Stimulated activated memory B cell treated with anti-CD40 and anti-IgM and Interleukin-4, amounts not matched to agents 10 μg/mL and 1 μg/mL and 100 μg/mL, for 72 hours (primary cell): ENCODE measurements around the gene PPP6R2.

ENCODE experiments used
- ATAC-seq: fragments of 150-1000 bp; cut with Tn5 transposase; 2 replicates; pipeline ENCODE4 v1.10.0; 2021
- H3K27ac Mint-ChIP-seq: one replicate; pipeline ENCODE4 v1.8.0; 2022; ENCODE audit warnings: mild to moderate bottlenecking, mixed read lengths
- H3K27me3 Mint-ChIP-seq: one replicate; pipeline ENCODE4 v1.8.0; 2022; ENCODE audit warnings: mixed read lengths
- H3K36me3 Mint-ChIP-seq: one replicate; pipeline ENCODE4 v1.8.0; 2022; ENCODE audit warnings: mixed read lengths
- H3K4me1 Mint-ChIP-seq: one replicate; pipeline ENCODE4 v1.8.0; 2022; ENCODE audit warnings: mixed read lengths
- H3K4me3 Mint-ChIP-seq: one replicate; pipeline ENCODE4 v1.8.0; 2022; ENCODE audit warnings: mild to moderate bottlenecking, moderate library complexity, mixed read lengths
- H3K9me3 Mint-ChIP-seq: one replicate; pipeline ENCODE4 v1.8.0; 2022; ENCODE audit warnings: mixed read lengths

Gene PPP6R2

GRCh38 chr22:50303515-50303847, 39.6 kb upstream of the PPP6R2 start:
- H3K4me3 Mint-ChIP-seq = no peak overlapping the region
- H3K27me3 Mint-ChIP-seq = peaks cover 17% of the 10 kb centered on the region
- H3K27ac Mint-ChIP-seq = peak overlapping the region; percentile 74
- no peaks in the 10 kb centered on the region for H3K36me3 Mint-ChIP-seq
- no peaks in the 10 kb centered on the region for H3K9me3 Mint-ChIP-seq
- H3K4me1 Mint-ChIP-seq = peaks cover 69% of the 10 kb centered on the region
- ATAC-seq = no peak

- no peaks in the 10 kb centered on the region for H3K9me3 Mint-ChIP-seq
- peak overlapping the region; percentile 74 for H3K27ac Mint-ChIP-seq
- peak; percentile 22 for ATAC-seq
- no peaks in the 10 kb centered on the region for H3K36me3 Mint-ChIP-seq
- H3K4me3 Mint-ChIP-seq = peak overlapping the region; percentile 33
- H3K4me1 Mint-ChIP-seq = peaks cover 69% of the 10 kb centered on the region
- peaks cover 12% of the 10 kb centered on the region for H3K27me3 Mint-ChIP-seq
Measured at GRCh38 chr22:50303848-50304527, 39.1 kb upstream of the PPP6R2 start.

- no peak for ATAC-seq
- no peaks in the 10 kb centered on the region for H3K36me3 Mint-ChIP-seq
- H3K4me3 Mint-ChIP-seq = peak overlapping the region; percentile 46
- peak overlapping the region; percentile 74 for H3K27ac Mint-ChIP-seq
- peaks cover 8% of the 10 kb centered on the region for H3K27me3 Mint-ChIP-seq
- no peaks in the 10 kb centered on the region for H3K9me3 Mint-ChIP-seq
- H3K4me1 Mint-ChIP-seq = peaks cover 66% of the 10 kb centered on the region
Measured at GRCh38 chr22:50304528-50305392, 38.4 kb upstream of the PPP6R2 start.

- H3K27me3 Mint-ChIP-seq = peaks cover 8% of the 10 kb centered on the region
- peak overlapping the region; percentile 84 for H3K4me3 Mint-ChIP-seq
- no peaks in the 10 kb centered on the region for H3K9me3 Mint-ChIP-seq
- ATAC-seq = no peak
- peak overlapping the region; percentile 81 for H3K27ac Mint-ChIP-seq
- no peaks in the 10 kb centered on the region for H3K36me3 Mint-ChIP-seq
- peaks cover 66% of the 10 kb centered on the region for H3K4me1 Mint-ChIP-seq
Measured at GRCh38 chr22:50305393-50305922, 37.7 kb upstream of the PPP6R2 start.

GRCh38 chr22:50305923-50306566, 37.1 kb upstream of the PPP6R2 start:
- Mint-ChIP-seq H3K9me3 (no peaks in the 10 kb centered on the region), H3K4me1 (peaks cover 61% of the 10 kb centered on the region), H3K27ac (peak overlapping the region; percentile 81), H3K27me3 (peaks cover 8% of the 10 kb centered on the region), H3K4me3 (peak overlapping the region; percentile 84), H3K36me3 (no peaks in the 10 kb centered on the region)
- ATAC-seq = peak; percentile 31

GRCh38 chr22:50306753-50307749, 36.1 kb upstream of the PPP6R2 start, which contains the start of gene PLXNB2:
Gene PLXNB2, minus strand, starts transcription at chr22:50307646. Its CDS starts 17,062 bp downstream, at chr22:50290584.
- peaks cover 56% of the 10 kb centered on the region for H3K4me1 Mint-ChIP-seq
- peak within 1 kb of the TSS; percentile 81 for H3K27ac Mint-ChIP-seq
- no peaks in the 10 kb centered on the region for H3K36me3 Mint-ChIP-seq
- H3K4me3 Mint-ChIP-seq = peak within 1 kb of the TSS; percentile 84
- H3K9me3 Mint-ChIP-seq = no peaks in the 10 kb centered on the region
- H3K27me3 Mint-ChIP-seq = peaks cover 8% of the 10 kb centered on the region
- ATAC-seq = peak; percentile 53

- Mint-ChIP-seq H3K27me3 (peaks cover 8% of the 10 kb centered on the region), H3K4me1 (peaks cover 46% of the 10 kb centered on the region), H3K4me3 (peak overlapping the region; percentile 64), H3K27ac (no peak overlapping the region), H3K36me3 (no peaks in the 10 kb centered on the region), H3K9me3 (no peaks in the 10 kb centered on the region)
- no peak for ATAC-seq
Measured at GRCh38 chr22:50307890-50308596, 35.1 kb upstream of the PPP6R2 start.

GRCh38 chr22:50308597-50308935, 34.6 kb upstream of the PPP6R2 start:
- no peak for ATAC-seq
- Mint-ChIP-seq H3K4me1 (peaks cover 46% of the 10 kb centered on the region), H3K36me3 (no peaks in the 10 kb centered on the region), H3K27me3 (peaks cover 8% of the 10 kb centered on the region), H3K9me3 (no peaks in the 10 kb centered on the region), H3K4me3 (peak overlapping the region; percentile 11), H3K27ac (peak overlapping the region; percentile 26)

- Mint-ChIP-seq H3K27me3 (peaks cover 8% of the 10 kb centered on the region), H3K36me3 (no peaks in the 10 kb centered on the region), H3K27ac (peak overlapping the region; percentile 26), H3K4me1 (peaks cover 46% of the 10 kb centered on the region), H3K9me3 (no peaks in the 10 kb centered on the region), H3K4me3 (peak overlapping the region; percentile 11)
- no peak for ATAC-seq
Measured at GRCh38 chr22:50308986-50309600, 34.0 kb upstream of the PPP6R2 start.

- H3K4me1 Mint-ChIP-seq = peaks cover 46% of the 10 kb centered on the region
- peak overlapping the region; percentile 26 for H3K27ac Mint-ChIP-seq
- no peak overlapping the region for H3K4me3 Mint-ChIP-seq
- no peak for ATAC-seq
- H3K27me3 Mint-ChIP-seq = peaks cover 8% of the 10 kb centered on the region
- no peaks in the 10 kb centered on the region for H3K9me3 Mint-ChIP-seq
- no peaks in the 10 kb centered on the region for H3K36me3 Mint-ChIP-seq
Measured at GRCh38 chr22:50309601-50309991, 33.5 kb upstream of the PPP6R2 start.

- Mint-ChIP-seq H3K27ac (no peak overlapping the region), H3K4me3 (no peak overlapping the region), H3K9me3 (no peaks in the 10 kb centered on the region), H3K4me1 (peaks cover 44% of the 10 kb centered on the region), H3K36me3 (no peaks in the 10 kb centered on the region), H3K27me3 (peaks cover 8% of the 10 kb centered on the region)
- no peak for ATAC-seq
Measured at GRCh38 chr22:50310031-50310722, 33.0 kb upstream of the PPP6R2 start.

GRCh38 chr22:50310949-50311444, 32.1 kb upstream of the PPP6R2 start:
- Mint-ChIP-seq H3K27me3 (peaks cover 5% of the 10 kb centered on the region), H3K9me3 (no peaks in the 10 kb centered on the region), H3K4me3 (no peak overlapping the region), H3K36me3 (no peaks in the 10 kb centered on the region), H3K4me1 (peaks cover 42% of the 10 kb centered on the region), H3K27ac (no peak overlapping the region)
- ATAC-seq = no peak
